Liver (tissue), 9 donors: Measurements from ENCODE around the gene TUBB6. TPM values are rescaled to one million over a fixed set of nuclear protein-coding genes. Genes with fewer than 3 reads are reported as not detected.

ENCODE experiments used
- DNase-seq: peaks from one replicate; pipeline ENCODE4 v3.0.0-alpha.2; 2017; ENCODE audit warnings: low spot score
- H3K27ac ChIP-seq, 2 donors: one replicate each; pipeline ENCODE4 v1.7.0; 2013; ENCODE audit warnings: inconsistent platforms in 2 of 2, low read length in 2 of 2, control low read depth in 1 of 2, low read depth in 1 of 2, mild to moderate bottlenecking in 1 of 2
- H3K27me3 ChIP-seq, 4 donors: one replicate each; pipeline versions ENCODE4 v1.6.1 to v1.7.0; 2013; ENCODE audit warnings: low read length in 3 of 4, inconsistent platforms in 1 of 4, mild to moderate bottlenecking in 1 of 4, moderate library complexity in 1 of 4; ENCODE audit not compliant: control insufficient read depth in 4 of 4, insufficient read depth in 4 of 4
- H3K36me3 ChIP-seq, 4 donors: one replicate each; pipeline versions ENCODE4 v1.6.1 to v1.7.0; 2013; ENCODE audit warnings: low read length in 3 of 4, mild to moderate bottlenecking in 3 of 4, low read depth in 1 of 4, moderate library complexity in 1 of 4; ENCODE audit not compliant: control insufficient read depth in 4 of 4, insufficient read depth in 3 of 4
- H3K4me1 ChIP-seq, 4 donors: one replicate each; pipeline versions ENCODE4 v1.6.1 to v1.7.0; 2013; ENCODE audit warnings: low read length in 3 of 4, mild to moderate bottlenecking in 3 of 4, moderate library complexity in 1 of 4; ENCODE audit not compliant: control insufficient read depth in 4 of 4, insufficient read depth in 4 of 4
- H3K4me3 ChIP-seq, 3 donors: one replicate each; pipeline versions ENCODE4 v1.6.1 to v1.7.0; 2013; ENCODE audit warnings: low read length in 3 of 3, control low read depth in 1 of 3, low read depth in 1 of 3, mild to moderate bottlenecking in 1 of 3
- H3K9ac ChIP-seq, 2 donors: one replicate each; pipeline ENCODE4 v1.7.0; 2013; ENCODE audit warnings: low read length in 2 of 2, mild to moderate bottlenecking in 2 of 2, moderate library complexity in 2 of 2, control low read depth in 1 of 2, low read depth in 1 of 2
- H3K9me3 ChIP-seq, 4 donors: one replicate each; pipeline versions ENCODE4 v1.6.1 to v1.7.0; 2013; ENCODE audit warnings: low read length in 3 of 4; ENCODE audit not compliant: control insufficient read depth in 4 of 4
- EGR1 ChIP-seq, 2 donors: IDR thresholded peaks; 2 replicates each; pipeline ENCODE4 v1.6.1; 2016 to 2018; ENCODE audit warnings: antibody characterized with exemption in 2 of 2, low read depth in 2 of 2
- FOXA1 ChIP-seq: IDR thresholded peaks from 2 replicates; pipeline ENCODE4 v1.6.1; 2016; ENCODE audit warnings: antibody characterized with exemption
- FOXA2 ChIP-seq: IDR thresholded peaks from 2 replicates; pipeline ENCODE4 v1.6.1; 2016; ENCODE audit warnings: antibody characterized with exemption
- GABPA ChIP-seq, 2 donors: IDR thresholded peaks in 1 of 2; conservative IDR thresholded peaks in 1 of 2; 2 replicates each; pipeline ENCODE4 v1.6.1; 2016; ENCODE audit warnings: antibody characterized with exemption in 2 of 2, mild to moderate bottlenecking in 1 of 2, moderate library complexity in 1 of 2
- HNF4A ChIP-seq, 2 donors: conservative IDR thresholded peaks; 2 replicates each; pipeline ENCODE4 v1.6.1; 2016; ENCODE audit warnings: antibody characterized with exemption in 2 of 2, mild to moderate bottlenecking in 2 of 2
- HNF4G ChIP-seq: IDR thresholded peaks from 2 replicates; pipeline ENCODE4 v1.6.1; 2016; ENCODE audit warnings: antibody characterized with exemption
- JUND ChIP-seq, 2 donors: IDR thresholded peaks; 2 replicates each; pipeline ENCODE4 v1.6.1; 2016; ENCODE audit warnings: antibody characterized with exemption in 2 of 2
- NR2F2 ChIP-seq: IDR thresholded peaks from 2 replicates; pipeline ENCODE4 v1.6.1; 2016; ENCODE audit warnings: antibody characterized with exemption
- RAD21 ChIP-seq, 2 donors: IDR thresholded peaks; 2 replicates each; pipeline ENCODE4 v1.6.1; 2016; ENCODE audit warnings: antibody characterized with exemption in 2 of 2, mild to moderate bottlenecking in 2 of 2
- RXRA ChIP-seq, 2 donors: IDR thresholded peaks; 2 replicates each; pipeline ENCODE4 v1.6.1; 2017 to 2018; ENCODE audit warnings: antibody characterized with exemption in 2 of 2, mild to moderate bottlenecking in 1 of 2
- SP1 ChIP-seq: IDR thresholded peaks from 2 replicates; pipeline ENCODE4 v1.6.1; 2018; ENCODE audit warnings: antibody characterized with exemption, mild to moderate bottlenecking
- TAF1 ChIP-seq: conservative IDR thresholded peaks from 2 replicates; pipeline ENCODE4 v1.6.1; 2016; ENCODE audit warnings: antibody characterized with exemption, mild to moderate bottlenecking
- YY1 ChIP-seq: IDR thresholded peaks from 2 replicates; pipeline ENCODE4 v1.6.1; 2016; ENCODE audit warnings: antibody characterized with exemption, mild to moderate bottlenecking
- WGBS: extraction: QIAGEN DNeasy Blood & Tissue Kit; methylation state at CpG from one replicate; pipeline ENCODE4 v1.1.7; 2013; 5-methylcytosine and 5-hydroxymethylcytosine counted together
- polyA plus RNA-seq, 2 donors: library from polyadenylated mRNA; stranded (reverse) in 1 of 2; unstranded in 1 of 2; fragments of 200-250 nt in 1 of 2; fragments of >200 nt in 1 of 2; fragmentation: Nextera tagmentation in 1 of 2; extraction: Ambion mirVana in 1 of 2; gene quantifications; one replicate each; pipeline versions ENCODE4 v1.2.1 to v1.2.3, GENCODE V29; 2013 to 2015
- total RNA-seq, 2 donors: library from RNA; depleted of rRNA; stranded (reverse); fragments of >200 nt; gene quantifications; one replicate each; pipeline ENCODE4 v1.2.3, GENCODE V29; 2014
- TF ChIP-seq, protein P1 (sequence below): IDR thresholded peaks from 2 replicates; pipeline ENCODE4 v1.6.1; 2016; ENCODE audit warnings: antibody characterized with exemption
- TF ChIP-seq, protein P2 (sequence below): IDR thresholded peaks from 2 replicates; pipeline ENCODE4 v1.6.1; 2016; ENCODE audit warnings: antibody characterized with exemption, mild to moderate bottlenecking
- TF ChIP-seq, protein P3 (sequence below): IDR thresholded peaks from 2 replicates; pipeline ENCODE4 v1.6.1; 2016; ENCODE audit warnings: antibody characterized with exemption
- TF ChIP-seq, protein P4 (sequence below): fragments of 150-350 bp; IDR thresholded peaks from 2 replicates; pipeline ENCODE4 v1.5.1; 2017; ENCODE audit warnings: improper control_type of control experiment, low read depth, low read length; ENCODE audit not compliant: missing input control
- TF ChIP-seq, protein P5 (sequence below): IDR thresholded peaks from 2 replicates; pipeline ENCODE4 v1.6.1; 2016; ENCODE audit warnings: antibody characterized with exemption
- donor health status: healthy.
- donor health status: healthy.
- donor health status: healthy.
- donor health status: healthy.
- donor health status: healthy.

Gene TUBB6
- total RNA-seq (100 to 1,000 TPM in 1 of 2 donors, 10 to 100 TPM in 1; 20.7 to 347 TPM), polyA plus RNA-seq (10 to 100 TPM in 1 of 2 donors, 1 to 10 TPM in 1; 5.5 to 14.2 TPM)

DNA sequence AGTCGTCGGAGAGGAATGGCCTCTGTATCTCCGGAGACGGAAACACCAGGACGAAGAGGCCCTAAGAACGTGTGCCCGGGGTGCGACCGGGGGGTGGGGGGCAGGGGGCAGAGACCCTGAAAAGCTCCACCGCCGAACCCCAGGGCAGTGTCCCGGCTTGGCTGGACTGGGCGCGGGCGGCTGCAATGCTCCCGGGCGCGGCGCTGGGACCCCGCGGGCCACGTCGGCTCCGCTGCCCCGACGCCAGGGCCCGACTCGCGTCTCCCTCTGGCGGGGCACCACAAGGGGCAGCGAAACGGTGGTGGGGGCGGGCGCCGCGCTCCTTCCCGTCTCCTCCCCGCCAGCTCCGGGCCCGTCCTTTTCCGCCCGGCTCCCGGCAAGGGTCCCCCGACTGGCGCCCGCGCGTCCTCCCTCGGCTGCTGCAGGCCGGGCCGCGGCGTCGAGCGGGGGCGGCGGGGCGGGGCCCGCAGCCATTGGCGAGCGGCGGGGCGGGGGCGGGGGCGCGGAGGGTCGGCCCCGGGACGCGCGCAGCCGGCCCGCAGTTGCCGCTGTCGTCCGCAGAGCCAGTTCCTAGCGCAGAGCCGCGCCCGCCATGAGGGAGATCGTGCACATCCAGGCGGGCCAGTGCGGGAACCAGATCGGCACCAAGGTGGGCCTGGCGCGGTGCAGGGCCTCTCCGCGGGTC lies at the start of gene TUBB6:
Gene TUBB6, plus strand, starts transcription at position 541 of the 685 bp plus-strand sequence. Its CDS starts 52 bp downstream, at position 593.
- TF ChIP-seq, protein P1, sequence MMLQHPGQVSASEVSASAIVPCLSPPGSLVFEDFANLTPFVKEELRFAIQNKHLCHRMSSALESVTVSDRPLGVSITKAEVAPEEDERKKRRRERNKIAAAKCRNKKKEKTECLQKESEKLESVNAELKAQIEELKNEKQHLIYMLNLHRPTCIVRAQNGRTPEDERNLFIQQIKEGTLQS, result no peak
- no peak for TF ChIP-seq NR2F2
- no peak for TF ChIP-seq FOXA1
- TF ChIP-seq SP1, result no peak
- TF ChIP-seq TAF1, result no peak
- TF ChIP-seq RXRA (IDR thresholded peaks at IDR 0.05), result no peak
- TF ChIP-seq, protein P2, sequence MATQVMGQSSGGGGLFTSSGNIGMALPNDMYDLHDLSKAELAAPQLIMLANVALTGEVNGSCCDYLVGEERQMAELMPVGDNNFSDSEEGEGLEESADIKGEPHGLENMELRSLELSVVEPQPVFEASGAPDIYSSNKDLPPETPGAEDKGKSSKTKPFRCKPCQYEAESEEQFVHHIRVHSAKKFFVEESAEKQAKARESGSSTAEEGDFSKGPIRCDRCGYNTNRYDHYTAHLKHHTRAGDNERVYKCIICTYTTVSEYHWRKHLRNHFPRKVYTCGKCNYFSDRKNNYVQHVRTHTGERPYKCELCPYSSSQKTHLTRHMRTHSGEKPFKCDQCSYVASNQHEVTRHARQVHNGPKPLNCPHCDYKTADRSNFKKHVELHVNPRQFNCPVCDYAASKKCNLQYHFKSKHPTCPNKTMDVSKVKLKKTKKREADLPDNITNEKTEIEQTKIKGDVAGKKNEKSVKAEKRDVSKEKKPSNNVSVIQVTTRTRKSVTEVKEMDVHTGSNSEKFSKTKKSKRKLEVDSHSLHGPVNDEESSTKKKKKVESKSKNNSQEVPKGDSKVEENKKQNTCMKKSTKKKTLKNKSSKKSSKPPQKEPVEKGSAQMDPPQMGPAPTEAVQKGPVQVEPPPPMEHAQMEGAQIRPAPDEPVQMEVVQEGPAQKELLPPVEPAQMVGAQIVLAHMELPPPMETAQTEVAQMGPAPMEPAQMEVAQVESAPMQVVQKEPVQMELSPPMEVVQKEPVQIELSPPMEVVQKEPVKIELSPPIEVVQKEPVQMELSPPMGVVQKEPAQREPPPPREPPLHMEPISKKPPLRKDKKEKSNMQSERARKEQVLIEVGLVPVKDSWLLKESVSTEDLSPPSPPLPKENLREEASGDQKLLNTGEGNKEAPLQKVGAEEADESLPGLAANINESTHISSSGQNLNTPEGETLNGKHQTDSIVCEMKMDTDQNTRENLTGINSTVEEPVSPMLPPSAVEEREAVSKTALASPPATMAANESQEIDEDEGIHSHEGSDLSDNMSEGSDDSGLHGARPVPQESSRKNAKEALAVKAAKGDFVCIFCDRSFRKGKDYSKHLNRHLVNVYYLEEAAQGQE, result no peak
- TF ChIP-seq HNF4A (conservative IDR thresholded peaks at IDR 0.05), result no peak
- TF ChIP-seq RAD21 (IDR thresholded peaks at IDR 0.05), result no peak
- no peak for TF ChIP-seq GABPA (IDR thresholded peaks at IDR 0.05 in 1 of 2, conservative IDR thresholded peaks at IDR 0.05 in 1 of 2)
- TF ChIP-seq YY1, result no peak
- TF ChIP-seq, protein P3, sequence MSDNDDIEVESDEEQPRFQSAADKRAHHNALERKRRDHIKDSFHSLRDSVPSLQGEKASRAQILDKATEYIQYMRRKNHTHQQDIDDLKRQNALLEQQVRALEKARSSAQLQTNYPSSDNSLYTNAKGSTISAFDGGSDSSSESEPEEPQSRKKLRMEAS, result no peak
- no peak for TF ChIP-seq HNF4G
- TF ChIP-seq, protein P4, sequence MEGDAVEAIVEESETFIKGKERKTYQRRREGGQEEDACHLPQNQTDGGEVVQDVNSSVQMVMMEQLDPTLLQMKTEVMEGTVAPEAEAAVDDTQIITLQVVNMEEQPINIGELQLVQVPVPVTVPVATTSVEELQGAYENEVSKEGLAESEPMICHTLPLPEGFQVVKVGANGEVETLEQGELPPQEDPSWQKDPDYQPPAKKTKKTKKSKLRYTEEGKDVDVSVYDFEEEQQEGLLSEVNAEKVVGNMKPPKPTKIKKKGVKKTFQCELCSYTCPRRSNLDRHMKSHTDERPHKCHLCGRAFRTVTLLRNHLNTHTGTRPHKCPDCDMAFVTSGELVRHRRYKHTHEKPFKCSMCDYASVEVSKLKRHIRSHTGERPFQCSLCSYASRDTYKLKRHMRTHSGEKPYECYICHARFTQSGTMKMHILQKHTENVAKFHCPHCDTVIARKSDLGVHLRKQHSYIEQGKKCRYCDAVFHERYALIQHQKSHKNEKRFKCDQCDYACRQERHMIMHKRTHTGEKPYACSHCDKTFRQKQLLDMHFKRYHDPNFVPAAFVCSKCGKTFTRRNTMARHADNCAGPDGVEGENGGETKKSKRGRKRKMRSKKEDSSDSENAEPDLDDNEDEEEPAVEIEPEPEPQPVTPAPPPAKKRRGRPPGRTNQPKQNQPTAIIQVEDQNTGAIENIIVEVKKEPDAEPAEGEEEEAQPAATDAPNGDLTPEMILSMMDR, result no peak
- TF ChIP-seq, protein P5, sequence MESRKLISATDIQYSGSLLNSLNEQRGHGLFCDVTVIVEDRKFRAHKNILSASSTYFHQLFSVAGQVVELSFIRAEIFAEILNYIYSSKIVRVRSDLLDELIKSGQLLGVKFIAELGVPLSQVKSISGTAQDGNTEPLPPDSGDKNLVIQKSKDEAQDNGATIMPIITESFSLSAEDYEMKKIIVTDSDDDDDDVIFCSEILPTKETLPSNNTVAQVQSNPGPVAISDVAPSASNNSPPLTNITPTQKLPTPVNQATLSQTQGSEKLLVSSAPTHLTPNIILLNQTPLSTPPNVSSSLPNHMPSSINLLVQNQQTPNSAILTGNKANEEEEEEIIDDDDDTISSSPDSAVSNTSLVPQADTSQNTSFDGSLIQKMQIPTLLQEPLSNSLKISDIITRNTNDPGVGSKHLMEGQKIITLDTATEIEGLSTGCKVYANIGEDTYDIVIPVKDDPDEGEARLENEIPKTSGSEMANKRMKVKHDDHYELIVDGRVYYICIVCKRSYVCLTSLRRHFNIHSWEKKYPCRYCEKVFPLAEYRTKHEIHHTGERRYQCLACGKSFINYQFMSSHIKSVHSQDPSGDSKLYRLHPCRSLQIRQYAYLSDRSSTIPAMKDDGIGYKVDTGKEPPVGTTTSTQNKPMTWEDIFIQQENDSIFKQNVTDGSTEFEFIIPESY, result no peak
- TF ChIP-seq EGR1 (IDR thresholded peaks at IDR 0.05; ENCODE audit: low read depth in 2 of 2), result no peak
- TF ChIP-seq FOXA2, result no peak
- TF ChIP-seq JUND (IDR thresholded peaks at IDR 0.05), result no peak
- Histone ChIP-seq H3K27ac (peak within 1 kb of the TSS; percentile 76 to 79), H3K9ac (no peak within 1 kb of the TSS), H3K36me3 (peaks cover 0 to 7% (median 2%) of the 10 kb centered on the region in 4 donors), H3K4me3 (peak within 1 kb of the TSS; percentile 26 to 62 (median 33)), H3K9me3 (peaks cover 0 to 4% (median 0%) of the 10 kb centered on the region in 4 donors), H3K4me1 (peaks cover 0 to 9% (median 7%) of the 10 kb centered on the region in 4 donors), H3K27me3 (peaks cover 0 to 8% (median 0%) of the 10 kb centered on the region in 4 donors)
- DNase-seq, result peak; percentile 72
- 6% methylated on average over 88 of the region's 88 CpGs for WGBS
